ENCODE measurements around the gene HSPA1L. TPM values are rescaled to one million over a fixed set of nuclear protein-coding genes. Genes with fewer than 3 reads are reported as not detected.

Gene HSPA1L
- total RNA-seq, 1 donor from 2014 or later: 2.5 TPM

GRCh38 chr6:31776485-31776988 is 38.5 kb downstream of the HSPA1L start:
- peak overlapping the region; percentile 38 for H3K4me3 Mint-ChIP-seq (ENCODE audit: low read depth)
- no peak for TF ChIP-seq CTCF (IDR thresholded peaks at IDR 0.05; ENCODE audit: unreplicated experiment)
- no peak for DNase-seq (ENCODE audit: low spot score, unreplicated experiment)
- H3K27me3 Mint-ChIP-seq: no peaks in the 10 kb centered on the region
- H3K27ac Mint-ChIP-seq: peak overlapping the region; percentile 89
- H3K9me3 Mint-ChIP-seq (ENCODE audit: low read depth): no peaks in the 10 kb centered on the region
- peaks cover 3% of the 10 kb centered on the region for H3K36me3 Mint-ChIP-seq (ENCODE audit: insufficient read depth)
- peaks cover 12% of the 10 kb centered on the region for H3K4me1 Mint-ChIP-seq (ENCODE audit: low read depth)

- DNase-seq (ENCODE audit: low spot score, unreplicated experiment): no peak
- Mint-ChIP-seq H3K9me3 (ENCODE audit: low read depth) (no peaks in the 10 kb centered on the region), H3K27me3 (no peaks in the 10 kb centered on the region), H3K36me3 (ENCODE audit: insufficient read depth) (no peaks in the 10 kb centered on the region), H3K27ac (peak overlapping the region; percentile 84), H3K4me3 (ENCODE audit: low read depth) (peak overlapping the region; percentile 38), H3K4me1 (ENCODE audit: low read depth) (peaks cover 12% of the 10 kb centered on the region)
- no peak for TF ChIP-seq CTCF (IDR thresholded peaks at IDR 0.05; ENCODE audit: unreplicated experiment)
Measured at GRCh38 chr6:31775633-31776484, 39.2 kb downstream of the HSPA1L start.

GRCh38 chr6:31775184-31775583 is 39.9 kb downstream of the HSPA1L start:
- no peak for DNase-seq (ENCODE audit: low spot score, unreplicated experiment)
- Mint-ChIP-seq H3K9me3 (ENCODE audit: low read depth) (no peaks in the 10 kb centered on the region), H3K27ac (peak overlapping the region; percentile 84), H3K36me3 (ENCODE audit: insufficient read depth) (no peaks in the 10 kb centered on the region), H3K4me1 (ENCODE audit: low read depth) (peaks cover 12% of the 10 kb centered on the region), H3K4me3 (ENCODE audit: low read depth) (no peak overlapping the region), H3K27me3 (no peaks in the 10 kb centered on the region)
- TF ChIP-seq CTCF (IDR thresholded peaks at IDR 0.05; ENCODE audit: unreplicated experiment): no peak

GRCh38 chr6:31771992-31772358 is 43.1 kb downstream of the HSPA1L start:
- Mint-ChIP-seq H3K27me3 (no peaks in the 10 kb centered on the region), H3K4me1 (ENCODE audit: low read depth) (peaks cover 10% of the 10 kb centered on the region), H3K27ac (no peak overlapping the region), H3K4me3 (ENCODE audit: low read depth) (no peak overlapping the region), H3K9me3 (ENCODE audit: low read depth) (no peaks in the 10 kb centered on the region), H3K36me3 (ENCODE audit: insufficient read depth) (peaks cover 2% of the 10 kb centered on the region)
- no peak for TF ChIP-seq CTCF (IDR thresholded peaks at IDR 0.05; ENCODE audit: unreplicated experiment)
- DNase-seq (ENCODE audit: low spot score, unreplicated experiment): no peak

- no peak for TF ChIP-seq CTCF (IDR thresholded peaks at IDR 0.05; ENCODE audit: unreplicated experiment)
- Mint-ChIP-seq H3K4me1 (ENCODE audit: low read depth) (peaks cover 4% of the 10 kb centered on the region), H3K36me3 (ENCODE audit: insufficient read depth) (peaks cover 2% of the 10 kb centered on the region), H3K27ac (no peak overlapping the region), H3K4me3 (ENCODE audit: low read depth) (no peak overlapping the region), H3K9me3 (ENCODE audit: low read depth) (no peaks in the 10 kb centered on the region), H3K27me3 (no peaks in the 10 kb centered on the region)
- no peak for DNase-seq (ENCODE audit: low spot score, unreplicated experiment)
Measured at GRCh38 chr6:31770860-31771259, 44.2 kb downstream of the HSPA1L start.
